MCF 10A (cell line): Measurements from ENCODE around the gene CD164L2. TPM values are rescaled to one million over a fixed set of nuclear protein-coding genes. Genes with fewer than 3 reads are reported as not detected.

ENCODE experiments used
- BruUV-seq: library from RNA; stranded (reverse); fragments of 400-500 nt; replicated peaks from 2 replicates; lab custom pipeline; 2021; lab: Mats Ljungman, UMichigan
- CTCF ChIA-PET: fragments of 300-600 bp; sonication (Branson Sonifier 250); formaldehyde crosslinking; extraction: SDS; loops from one replicate; lab custom pipeline; 2021; ENCODE audit warnings: antibody characterized with exemption, inconsistent platforms; lab: Yijun Ruan, JAX
- POLR2A ChIA-PET: fragments of 300-600, 350-650 bp; sonication (Branson Sonifier 250); formaldehyde crosslinking; extraction: SDS; loops from one replicate; lab custom pipeline; 2020; ENCODE audit warnings: antibody characterized with exemption, inconsistent platforms; lab: Yijun Ruan, JAX
- DNase-seq: peaks from one replicate; pipeline ENCODE4 v3.0.0-alpha.2; 2018; ENCODE audit not compliant: unreplicated experiment
- H3K27ac Mint-ChIP-seq: one replicate; pipeline ENCODE4 v1.8.0; 2022; ENCODE audit warnings: mild to moderate bottlenecking, low read depth, mixed read lengths; ENCODE audit not compliant: unreplicated experiment
- H3K27me3 Mint-ChIP-seq: one replicate; pipeline ENCODE4 v1.8.0; 2022; ENCODE audit warnings: mixed read lengths; ENCODE audit not compliant: insufficient read depth, unreplicated experiment
- H3K36me3 Mint-ChIP-seq: one replicate; pipeline ENCODE4 v1.8.0; 2022; ENCODE audit warnings: mild to moderate bottlenecking, moderate library complexity, mixed read lengths; ENCODE audit not compliant: insufficient read depth, unreplicated experiment
- H3K4me1 Mint-ChIP-seq: one replicate; pipeline ENCODE4 v1.8.0; 2022; ENCODE audit warnings: mixed read lengths; ENCODE audit not compliant: insufficient read depth, unreplicated experiment
- H3K4me3 Mint-ChIP-seq: one replicate; pipeline ENCODE4 v1.8.0; 2022; ENCODE audit warnings: mild to moderate bottlenecking, moderate library complexity, mixed read lengths; ENCODE audit not compliant: unreplicated experiment
- H3K9me3 Mint-ChIP-seq: one replicate; pipeline ENCODE4 v1.8.0; 2022; ENCODE audit warnings: mixed read lengths; ENCODE audit not compliant: unreplicated experiment
- CTCF ChIP-seq: fragments of 200-600 bp; IDR thresholded peaks from one replicate; pipeline ENCODE4 v1.8.0; 2022; ENCODE audit warnings: antibody characterized with exemption, mild to moderate bottlenecking; ENCODE audit not compliant: unreplicated experiment
- intact Hi-C: fragments of 100-400 bp; cut with micrococcal nuclease; formaldehyde crosslinking; loops from 2 replicates; pipeline ENCODE4 v1.14.1; 2022
- total RNA-seq: library from RNA; stranded (reverse); gene quantifications from 2 replicates; pipeline ENCODE4 v1.2.3, GENCODE V29; 2022

Gene CD164L2
- total RNA-seq, 1 experiment from 2014 or later, result 0.23 TPM

- ChIA-PET CTCF (interaction anchor here (0.7 to 1.2 kb wide), 3 partner anchors 13 to 25 kb away, joined by 3 to 7 read pairs (median 5); partner anchors contain the start of gene FCN3), POLR2A (interaction anchor here (1.1 kb wide), 1 partner anchor 18 kb away, joined by 4 read pairs; no protein-coding TSS in a partner anchor)
- Mint-ChIP-seq H3K27me3 (no peaks in the 10 kb centered on the region), H3K27ac (no peak overlapping the region), H3K4me1 (peaks cover 10% of the 10 kb centered on the region), H3K9me3 (no peaks in the 10 kb centered on the region), H3K36me3 (peaks cover 52% of the 10 kb centered on the region), H3K4me3 (no peak overlapping the region)
- no TSS peak for BruUV-seq
- no peak for TF ChIP-seq CTCF
- intact Hi-C loops, result no loop called here
- DNase-seq, result no peak
These were observed 21.6 kb downstream of the CD164L2 start for GRCh38 chr1:27361553-27361952.

- CTCF ChIA-PET, result interaction anchor here (0.7 to 0.8 kb wide), 2 partner anchors 16 to 24 kb away, joined by 3 to 7 read pairs; no protein-coding TSS in a partner anchor
- H3K27ac Mint-ChIP-seq, result no peak overlapping the region
- no peak overlapping the region for H3K4me3 Mint-ChIP-seq
- DNase-seq, result no peak
- no peaks in the 10 kb centered on the region for H3K9me3 Mint-ChIP-seq
- intact Hi-C loops, result no loop called here
- peaks cover 57% of the 10 kb centered on the region for H3K36me3 Mint-ChIP-seq
- BruUV-seq, result no TSS peak
- POLR2A ChIA-PET, result no interaction called here
- no peak for TF ChIP-seq CTCF
- no peaks in the 10 kb centered on the region for H3K27me3 Mint-ChIP-seq
- H3K4me1 Mint-ChIP-seq, result peaks cover 10% of the 10 kb centered on the region
These were observed 22.1 kb downstream of the CD164L2 start for GRCh38 chr1:27361044-27361402.

- no peaks in the 10 kb centered on the region for H3K9me3 Mint-ChIP-seq
- DNase-seq, result no peak
- H3K27me3 Mint-ChIP-seq, result no peaks in the 10 kb centered on the region
- BruUV-seq, result no TSS peak
- intact Hi-C loops, result no loop called here
- H3K4me3 Mint-ChIP-seq, result no peak overlapping the region
- ChIA-PET CTCF (interaction anchor here (0.6 to 0.9 kb wide), 4 partner anchors 15 to 595 kb away, joined by 3 to 7 read pairs (median 3); no protein-coding TSS in a partner anchor), POLR2A (no interaction called here)
- H3K4me1 Mint-ChIP-seq, result peaks cover 10% of the 10 kb centered on the region
- no peak for TF ChIP-seq CTCF
- peaks cover 57% of the 10 kb centered on the region for H3K36me3 Mint-ChIP-seq
- H3K27ac Mint-ChIP-seq, result no peak overlapping the region
These were observed 22.7 kb downstream of the CD164L2 start for GRCh38 chr1:27360159-27361043.

- Mint-ChIP-seq H3K4me3 (no peak overlapping the region), H3K36me3 (peaks cover 62% of the 10 kb centered on the region), H3K27me3 (no peaks in the 10 kb centered on the region), H3K9me3 (no peaks in the 10 kb centered on the region), H3K4me1 (peaks cover 10% of the 10 kb centered on the region), H3K27ac (no peak overlapping the region)
- CTCF ChIA-PET, result interaction anchor here (0.6 to 0.9 kb wide), 3 partner anchors 35 to 594 kb away, joined by 3 read pairs; no protein-coding TSS in a partner anchor
- no TSS peak for BruUV-seq
- intact Hi-C loops, result no loop called here
- POLR2A ChIA-PET, result no interaction called here
- no peak for TF ChIP-seq CTCF
- DNase-seq, result no peak
These were observed 23.3 kb downstream of the CD164L2 start for GRCh38 chr1:27359822-27360158.
